CD4-positive, alpha-beta T cell treated with Interleukin-2 at 100 ng/mL for 4 hours (primary cell): ENCODE measurements around the gene RS1.

Experiments
- DNase-seq: peaks from one replicate; pipeline ENCODE4 v3.0.0-alpha.2; 2020; ENCODE audit warnings: low spot score

Gene RS1

DNA sequence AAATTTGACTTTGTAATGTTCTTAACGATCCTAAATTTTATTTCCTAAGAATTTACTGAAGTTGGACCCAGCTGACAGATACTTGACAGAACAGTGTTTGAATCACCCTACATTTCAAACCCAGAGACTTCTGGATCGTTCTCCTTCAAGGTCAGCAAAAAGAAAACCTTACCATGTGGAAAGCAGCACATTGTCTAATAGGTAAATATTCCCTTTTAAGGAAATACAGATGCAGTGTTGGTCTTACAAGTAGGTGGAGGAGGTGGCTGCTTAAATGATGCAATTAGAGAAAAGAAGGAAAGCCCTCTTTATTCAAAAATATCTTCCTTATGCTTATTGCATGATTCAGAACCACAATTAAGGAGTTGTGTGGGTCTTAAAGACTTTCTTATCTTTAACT, 73.5 kb downstream of the RS1 start:
- no peak for DNase-seq

GRCh38 chrX:18596096-18596495, 75.8 kb downstream of the RS1 start:
- no peak for DNase-seq

GRCh38 chrX:18594079-18594478, 77.8 kb downstream of the RS1 start:
- DNase-seq: no peak

GRCh38 chrX:18591834-18592233, 80.1 kb downstream of the RS1 start:
- DNase-seq: no peak
